ENCODE results near the gene IGFBP6. TPM values are rescaled to one million over a fixed set of nuclear protein-coding genes. Genes with fewer than 3 reads are reported as not detected.

IGFBP6 gene
- total RNA-seq, 4 donors from 2014 or later = 246 to 902 (median 719) TPM

GRCh38 chr12:53101266-53101665 is 3.8 kb downstream of the IGFBP6 start:
- ATAC-seq (ENCODE audit: low FRiP score) = no peak
- TF ChIP-seq CTCF (IDR thresholded peaks at IDR 0.05) = no peak
- DNase-seq (ENCODE audit: low spot score) = no peak

- DNase-seq (ENCODE audit: low spot score) (no peak), ATAC-seq (ENCODE audit: low FRiP score) (no peak)
- TF ChIP-seq CTCF (IDR thresholded peaks at IDR 0.05) = no peak
Observed at GRCh38 chr12:53101931-53102781, 4.7 kb downstream of the IGFBP6 start.

- no peak for TF ChIP-seq CTCF (IDR thresholded peaks at IDR 0.05)
- DNase-seq (ENCODE audit: low spot score) (no peak), ATAC-seq (ENCODE audit: low FRiP score) (no peak)
Observed at GRCh38 chr12:53102883-53103807, 5.7 kb downstream of the IGFBP6 start, which contains the start of gene SOAT2. Gene SOAT2 (plus strand): TSS chr12:53103486. CDS start chr12:53103578, 92 bp downstream.

GRCh38 chr12:53103860-53104305 is 6.4 kb downstream of the IGFBP6 start:
- no peak for TF ChIP-seq CTCF (IDR thresholded peaks at IDR 0.05)
- DNase-seq (ENCODE audit: low spot score) (no peak), ATAC-seq (ENCODE audit: low FRiP score) (no peak)

- DNase-seq (ENCODE audit: low spot score) (no peak), ATAC-seq (ENCODE audit: low FRiP score) (no peak)
- no peak for TF ChIP-seq CTCF (IDR thresholded peaks at IDR 0.05)
Observed at GRCh38 chr12:53105256-53105655, 7.8 kb downstream of the IGFBP6 start.

GRCh38 chr12:53105712-53106439 is 8.4 kb downstream of the IGFBP6 start:
- no peak for TF ChIP-seq CTCF (IDR thresholded peaks at IDR 0.05)
- DNase-seq (ENCODE audit: low spot score) = no peak
- ATAC-seq (ENCODE audit: low FRiP score) = no peak

Measured in omental fat pad (tissue), 4 donors.